Endothelial cell (in vitro differentiated cells): ENCODE results near the gene PLEKHH3. TPM values are rescaled to one million over a fixed set of nuclear protein-coding genes. Genes with fewer than 3 reads are reported as not detected.

Source experiments
- DNase-seq: peaks from one replicate; pipeline ENCODE4 v3.0.0; 2021; ENCODE audit warnings: low spot score
- H3K27ac Mint-ChIP-seq: one replicate; pipeline ENCODE4 v1.8.0; 2021; ENCODE audit warnings: mixed read lengths, inconsistent platforms; ENCODE audit not compliant: unreplicated experiment
- H3K27me3 Mint-ChIP-seq: one replicate; pipeline ENCODE4 v1.8.0; 2021; ENCODE audit warnings: mild to moderate bottlenecking, moderate library complexity, mixed read lengths, inconsistent platforms; ENCODE audit not compliant: unreplicated experiment
- H3K36me3 Mint-ChIP-seq: one replicate; pipeline ENCODE4 v1.8.0; 2021; ENCODE audit warnings: mild to moderate bottlenecking, low read depth, mixed read lengths, inconsistent platforms; ENCODE audit not compliant: unreplicated experiment
- H3K4me1 Mint-ChIP-seq: one replicate; pipeline ENCODE4 v1.8.0; 2021; ENCODE audit warnings: mild to moderate bottlenecking, mixed read lengths, inconsistent platforms; ENCODE audit not compliant: unreplicated experiment
- H3K4me3 Mint-ChIP-seq: one replicate; pipeline ENCODE4 v1.8.0; 2021; ENCODE audit warnings: mild to moderate bottlenecking, mixed read lengths, inconsistent platforms; ENCODE audit not compliant: unreplicated experiment
- H3K9me3 Mint-ChIP-seq: one replicate; pipeline ENCODE4 v1.8.0; 2021; ENCODE audit warnings: mixed read lengths, inconsistent platforms; ENCODE audit not compliant: unreplicated experiment
- long read RNA-seq: library from polyadenylated mRNA; unstranded; transcript quantifications from one replicate; pipeline ENCODE4 v2.0.0, GENCODE V29; 2020; ENCODE audit not compliant: unreplicated experiment
- total RNA-seq: library from RNA; stranded (reverse); fragmentation: NEBNext Ultra II Directional; extraction: Animal tissue kit (Norgen Biotek cat#: 25700); gene quantifications from one replicate; pipeline ENCODE4 v1.2.1, GENCODE V29; 2021; ENCODE audit not compliant: unreplicated experiment
- TF ChIP-seq, protein P1 (sequence below): fragments of 200-600 bp; sonication (generic); IDR thresholded peaks from one replicate; pipeline ENCODE4 v1.5.0; 2021; ENCODE audit warnings: antibody characterized with exemption; ENCODE audit not compliant: unreplicated experiment

PLEKHH3 gene, protein sequence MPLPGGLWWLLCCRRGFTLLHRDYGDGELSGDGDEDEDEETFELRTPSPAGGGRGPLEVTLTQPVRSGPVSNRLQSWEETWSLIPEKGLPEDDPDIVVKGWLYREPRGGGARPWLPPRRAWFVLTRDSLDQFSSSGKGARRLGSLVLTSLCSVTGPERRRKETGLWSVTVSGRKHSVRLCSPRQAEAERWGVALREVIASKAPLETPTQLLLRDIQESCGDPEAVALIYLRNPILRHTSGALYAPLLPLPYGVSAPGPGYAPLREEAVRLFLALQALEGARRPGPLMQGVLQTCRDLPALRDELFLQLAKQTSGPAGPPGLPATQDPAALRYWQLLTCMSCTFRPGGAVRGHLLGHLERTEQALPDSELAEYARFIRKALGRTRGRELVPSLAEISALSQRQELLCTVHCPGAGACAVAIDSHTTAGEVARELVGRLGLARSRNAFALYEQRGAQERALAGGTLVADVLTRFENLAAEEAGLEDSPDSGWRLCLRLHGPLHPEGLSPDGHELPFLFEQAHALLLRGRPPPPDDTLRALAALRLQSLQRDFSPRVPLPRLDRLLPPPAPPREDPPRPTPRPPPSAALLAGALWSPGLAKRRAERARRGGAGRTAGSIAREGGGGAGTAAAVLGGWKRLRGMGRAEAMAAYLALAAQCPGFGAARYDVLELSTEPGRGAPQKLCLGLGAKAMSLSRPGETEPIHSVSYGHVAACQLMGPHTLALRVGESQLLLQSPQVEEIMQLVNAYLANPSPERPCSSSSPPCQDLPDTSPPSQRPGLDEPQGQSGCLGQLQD
- total RNA-seq, result 25.2 TPM
- long read RNA-seq, result 0 reads

DNA sequence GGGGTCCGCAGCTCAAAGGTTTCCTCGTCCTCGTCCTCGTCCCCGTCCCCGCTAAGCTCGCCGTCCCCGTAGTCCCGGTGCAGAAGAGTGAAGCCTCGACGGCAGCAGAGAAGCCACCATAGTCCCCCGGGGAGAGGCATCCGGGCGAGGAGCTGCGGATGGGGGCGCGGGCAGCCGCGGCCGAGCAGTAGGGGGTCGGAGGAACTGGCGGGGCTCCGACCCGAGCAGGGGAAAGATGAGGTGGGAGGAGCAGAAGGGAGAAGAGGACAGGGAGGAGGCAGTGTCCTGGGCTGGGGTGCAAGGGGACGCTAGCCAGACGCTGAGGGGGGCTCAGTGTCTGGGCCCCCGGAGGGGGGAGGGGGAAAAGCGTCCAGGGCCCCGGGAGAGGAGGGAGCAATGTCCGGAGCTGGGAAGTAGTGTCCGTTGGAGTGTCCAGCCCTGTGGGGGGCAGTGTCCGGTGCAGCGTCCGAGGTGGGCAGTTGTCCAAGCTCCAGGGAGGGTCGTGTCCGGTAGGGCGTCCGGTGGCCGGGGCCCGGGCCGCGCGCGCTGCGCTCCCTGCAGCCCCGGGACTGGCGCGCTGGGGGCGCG is at the start of gene PLEKHH3:
PLEKHH3 (minus strand) TSS at position 571 of the 588 bp plus-strand sequence; CDS start at position 140, 431 bp downstream.
- DNase-seq, result peak; percentile 42
- Mint-ChIP-seq H3K36me3 (peaks cover 9% of the 10 kb centered on the region), H3K4me1 (peaks cover 25% of the 10 kb centered on the region), H3K9me3 (no peaks in the 10 kb centered on the region), H3K27ac (peak within 1 kb of the TSS; percentile 89), H3K4me3 (peak within 1 kb of the TSS; percentile 89), H3K27me3 (peaks cover 19% of the 10 kb centered on the region)
- TF ChIP-seq, protein P1, sequence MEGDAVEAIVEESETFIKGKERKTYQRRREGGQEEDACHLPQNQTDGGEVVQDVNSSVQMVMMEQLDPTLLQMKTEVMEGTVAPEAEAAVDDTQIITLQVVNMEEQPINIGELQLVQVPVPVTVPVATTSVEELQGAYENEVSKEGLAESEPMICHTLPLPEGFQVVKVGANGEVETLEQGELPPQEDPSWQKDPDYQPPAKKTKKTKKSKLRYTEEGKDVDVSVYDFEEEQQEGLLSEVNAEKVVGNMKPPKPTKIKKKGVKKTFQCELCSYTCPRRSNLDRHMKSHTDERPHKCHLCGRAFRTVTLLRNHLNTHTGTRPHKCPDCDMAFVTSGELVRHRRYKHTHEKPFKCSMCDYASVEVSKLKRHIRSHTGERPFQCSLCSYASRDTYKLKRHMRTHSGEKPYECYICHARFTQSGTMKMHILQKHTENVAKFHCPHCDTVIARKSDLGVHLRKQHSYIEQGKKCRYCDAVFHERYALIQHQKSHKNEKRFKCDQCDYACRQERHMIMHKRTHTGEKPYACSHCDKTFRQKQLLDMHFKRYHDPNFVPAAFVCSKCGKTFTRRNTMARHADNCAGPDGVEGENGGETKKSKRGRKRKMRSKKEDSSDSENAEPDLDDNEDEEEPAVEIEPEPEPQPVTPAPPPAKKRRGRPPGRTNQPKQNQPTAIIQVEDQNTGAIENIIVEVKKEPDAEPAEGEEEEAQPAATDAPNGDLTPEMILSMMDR, result no peak

DNA sequence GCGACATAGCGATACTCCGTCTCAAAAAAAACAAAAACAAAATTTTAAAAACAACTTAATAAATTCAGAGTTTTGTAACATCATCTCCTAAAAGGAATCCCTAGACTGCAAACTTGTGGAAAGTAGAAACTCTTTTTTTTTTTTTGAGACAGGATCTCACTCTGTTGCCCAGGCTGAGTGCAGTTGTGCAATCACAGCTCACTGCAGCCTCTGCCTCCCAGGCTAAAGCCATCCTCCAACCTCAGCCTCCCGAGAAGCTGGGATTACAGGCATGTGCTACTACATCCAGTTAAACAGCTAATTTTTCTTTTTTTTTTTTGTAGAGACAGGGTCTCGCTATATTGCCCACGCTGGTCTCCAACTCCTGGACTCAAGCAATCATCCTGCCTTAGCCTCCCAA is 48.3 kb upstream of the PLEKHH3 start:
- H3K27me3 Mint-ChIP-seq, result no peaks in the 10 kb centered on the region
- no peak overlapping the region for H3K27ac Mint-ChIP-seq
- H3K36me3 Mint-ChIP-seq, result peaks cover 17% of the 10 kb centered on the region
- no peak for DNase-seq
- no peaks in the 10 kb centered on the region for H3K4me1 Mint-ChIP-seq
- no peaks in the 10 kb centered on the region for H3K9me3 Mint-ChIP-seq
- H3K4me3 Mint-ChIP-seq, result no peak overlapping the region
- TF ChIP-seq, protein P1, result no peak

DNA sequence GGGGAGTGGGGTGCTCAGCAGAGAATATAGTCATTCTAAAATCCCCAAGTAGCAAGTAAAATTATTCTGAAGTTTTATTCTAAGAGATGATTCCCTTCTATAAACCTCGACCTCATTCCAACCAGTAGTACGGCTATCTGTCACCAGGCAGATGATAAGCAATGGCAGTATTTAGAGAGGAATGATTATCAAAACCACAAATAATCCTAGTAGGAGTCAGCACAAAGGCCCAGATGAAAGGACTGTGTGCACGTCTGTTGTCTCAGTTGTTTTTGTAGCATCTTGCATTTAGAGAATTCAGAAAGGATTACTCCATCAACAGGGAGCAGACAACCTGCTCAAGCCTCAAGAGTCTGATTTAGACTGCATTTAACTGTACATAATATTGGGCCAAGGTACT is 46.8 kb upstream of the PLEKHH3 start:
- no peaks in the 10 kb centered on the region for H3K27me3 Mint-ChIP-seq
- TF ChIP-seq, protein P1, result no peak
- H3K4me1 Mint-ChIP-seq, result peaks cover under 1% of the 10 kb centered on the region
- no peak overlapping the region for H3K4me3 Mint-ChIP-seq
- peaks cover 19% of the 10 kb centered on the region for H3K36me3 Mint-ChIP-seq
- no peak for DNase-seq
- no peak overlapping the region for H3K27ac Mint-ChIP-seq
- H3K9me3 Mint-ChIP-seq, result no peaks in the 10 kb centered on the region

DNA sequence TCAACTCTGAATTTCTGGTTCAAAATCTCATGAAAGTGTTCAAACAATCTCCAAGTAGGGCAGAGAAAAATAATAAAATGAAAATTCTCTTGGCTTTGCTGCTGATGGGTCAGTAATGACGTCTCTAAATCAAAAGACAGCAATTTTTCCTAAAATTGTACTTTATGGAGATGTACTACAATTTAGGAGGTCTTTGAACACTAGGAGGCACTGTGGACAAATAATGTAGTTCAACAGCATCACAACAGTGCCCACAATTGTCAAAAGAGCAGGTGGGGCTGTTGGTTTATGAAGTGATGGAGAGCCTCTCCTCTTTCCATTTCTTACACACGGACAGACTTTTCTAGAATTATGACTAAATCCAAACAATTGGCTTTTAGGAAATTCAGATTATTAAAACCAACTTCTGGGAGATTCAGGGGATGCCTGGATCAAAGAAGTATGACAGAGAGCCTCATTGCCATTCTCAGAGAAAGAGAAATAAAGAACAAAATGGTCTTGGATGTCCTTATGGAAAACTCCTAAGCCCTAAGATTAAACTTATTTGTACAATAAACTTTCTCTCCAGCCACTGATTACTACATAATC is 44.3 kb upstream of the PLEKHH3 start:
- TF ChIP-seq, protein P1, result peak; percentile 75
- H3K36me3 Mint-ChIP-seq, result peaks cover 25% of the 10 kb centered on the region
- peak; percentile 33 for DNase-seq
- peaks cover 11% of the 10 kb centered on the region for H3K4me1 Mint-ChIP-seq
- H3K27me3 Mint-ChIP-seq, result peaks cover 3% of the 10 kb centered on the region
- H3K9me3 Mint-ChIP-seq, result no peaks in the 10 kb centered on the region
- H3K27ac Mint-ChIP-seq, result no peak overlapping the region
- no peak overlapping the region for H3K4me3 Mint-ChIP-seq
